Karpas-422 (cell line): Measurements from ENCODE around the gene AP2A1. TPM values are rescaled to one million over a fixed set of nuclear protein-coding genes. Genes with fewer than 3 reads are reported as not detected.
"Not testable (repeated sequence)": the region's sequence is repeated elsewhere in the genome, so short reads cannot be mapped to it uniquely, and the experiment has no call there.

ENCODE experiments used
- DNase-seq: peaks from one replicate; pipeline ENCODE4 v3.0.0-alpha.2; 2015
- H2AFZ ChIP-seq: fragments of 200-600 bp; sonication (generic); 2 replicates; pipeline ENCODE4 v1.6.1; 2014; ENCODE audit warnings: antibody characterized with exemption, low read length, mixed read lengths
- H3K27ac ChIP-seq: fragments of 200-600 bp; sonication (generic); 2 replicates; pipeline ENCODE4 v1.5.1; 2014; ENCODE audit warnings: mild to moderate bottlenecking, low read length, moderate library complexity
- H3K27me3 ChIP-seq: fragments of 200-600 bp; sonication (generic); 2 replicates; pipeline ENCODE4 v1.6.1; 2014; ENCODE audit warnings: low read length, mixed read lengths
- H3K36me3 ChIP-seq: fragments of 200-600 bp; sonication (generic); 2 replicates; pipeline ENCODE4 v1.6.1; 2014; ENCODE audit warnings: low read length, mixed read lengths; ENCODE audit not compliant: insufficient read depth
- H3K4me1 ChIP-seq: fragments of 200-600 bp; sonication (generic); 2 replicates; pipeline ENCODE4 v1.6.1; 2014; ENCODE audit warnings: mild to moderate bottlenecking, low read length, mixed read lengths
- H3K4me2 ChIP-seq: fragments of 200-600 bp; sonication (generic); 2 replicates; pipeline ENCODE4 v1.6.1; 2014; ENCODE audit warnings: low read length, low read depth, mild to moderate bottlenecking; ENCODE audit not compliant: poor library complexity, severe bottlenecking
- H3K4me3 ChIP-seq: fragments of 200-600 bp; sonication (generic); 2 replicates; pipeline ENCODE4 v1.5.1; 2014; ENCODE audit warnings: mild to moderate bottlenecking, antibody characterized with exemption, low read length, mixed read lengths
- H3K79me2 ChIP-seq: fragments of 200-600 bp; sonication (generic); 2 replicates; pipeline ENCODE4 v1.6.1; 2014; ENCODE audit warnings: mild to moderate bottlenecking, low read length, mixed read lengths
- H3K9ac ChIP-seq: fragments of 200-600 bp; sonication (generic); 2 replicates; pipeline ENCODE4 v1.6.0; 2014; ENCODE audit warnings: low read length
- H3K9me2 ChIP-seq: fragments of 200-600 bp; sonication (generic), shearing (Covaris generic); replicated peaks from 2 replicates; pipeline ENCODE4 v1.6.0; 2014; ENCODE audit warnings: mild to moderate bottlenecking, low read length, moderate library complexity; ENCODE audit not compliant: insufficient read depth
- H3K9me3 ChIP-seq: fragments of 300-700, 200-600 bp; sonication (generic); 2 replicates; pipeline ENCODE4 v1.6.1; 2014; ENCODE audit warnings: low read length, mixed read lengths
- H4K20me1 ChIP-seq: fragments of 200-600 bp; sonication (generic); 2 replicates; pipeline ENCODE4 v1.6.1; 2014; ENCODE audit warnings: mild to moderate bottlenecking, antibody characterized with exemption, low read length, low read depth; ENCODE audit not compliant: insufficient read depth
- total RNA-seq: library from RNA; depleted of rRNA; stranded (reverse); fragments of >200 nt; shearing (Covaris generic); gene quantifications from 2 replicates; pipeline ENCODE4 v1.2.3, GENCODE V29; 2014; ENCODE audit warnings: low replicate concordance

The AP2A1 gene
- total RNA-seq, 1 experiment from 2014 or later = 32.4 TPM

DNA sequence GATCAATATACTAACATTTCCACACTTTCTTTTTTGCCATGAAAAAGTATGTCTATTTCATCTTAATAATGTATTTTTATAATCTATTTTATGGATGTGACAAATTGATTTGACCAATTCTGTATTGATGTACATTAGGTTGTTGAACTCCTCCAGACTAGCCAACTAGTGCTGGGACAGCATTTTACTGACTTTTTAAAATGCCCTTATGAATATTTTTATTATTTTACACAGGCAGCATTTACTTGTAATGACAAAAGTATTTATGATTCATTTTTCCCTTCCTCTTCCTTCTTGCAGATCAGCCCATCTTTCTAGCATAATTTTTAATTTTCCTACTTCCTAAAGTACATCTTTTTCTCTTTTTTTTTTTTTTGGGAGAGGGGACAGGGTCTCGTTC, 47.2 kb downstream of the AP2A1 start:
- no peak overlapping the region for H3K9ac ChIP-seq
- no peaks in the 10 kb centered on the region for H3K9me2 ChIP-seq
- peak overlapping the region; percentile 65 for H3K4me2 ChIP-seq
- H3K36me3 ChIP-seq = no peaks in the 10 kb centered on the region
- peaks cover 34% of the 10 kb centered on the region for H3K4me1 ChIP-seq
- peak; percentile 52 for DNase-seq
- no peaks in the 10 kb centered on the region for H3K27me3 ChIP-seq
- H2AFZ ChIP-seq = peak overlapping the region; percentile 52
- H3K9me3 ChIP-seq = no peaks in the 10 kb centered on the region
- no peaks in the 10 kb centered on the region for H4K20me1 ChIP-seq
- peaks cover 9% of the 10 kb centered on the region for H3K79me2 ChIP-seq
- H3K27ac ChIP-seq = 0 out of 2 replicates have a peak overlapping the region, but pooled peaks have one; percentile 1
- H3K4me3 ChIP-seq = peak overlapping the region; percentile 65; the same call in 1 of the 2 replicates

DNA sequence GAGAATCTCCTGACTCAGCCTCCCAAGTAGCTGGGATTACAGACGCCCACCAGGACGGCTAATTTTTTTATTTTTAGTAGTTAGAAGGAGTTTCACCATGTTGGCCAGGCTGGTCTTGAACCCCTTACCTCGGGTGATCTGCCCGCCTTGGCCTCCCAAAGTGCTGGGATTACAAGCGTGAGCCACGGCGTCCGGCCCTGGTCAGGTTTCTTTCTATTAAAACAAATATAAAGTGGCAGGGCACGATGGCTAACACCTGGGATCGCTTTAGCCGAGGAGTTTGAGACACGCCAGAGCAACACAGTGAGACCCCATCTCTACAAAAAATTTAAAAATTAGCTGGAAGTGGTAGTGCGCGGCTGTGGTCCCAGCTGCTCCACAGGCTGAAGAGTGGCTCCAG, 49.8 kb downstream of the AP2A1 start:
- peak overlapping the region; percentile 77 for H3K4me2 ChIP-seq
- 0 out of 2 replicates have a peak overlapping the region, but pooled peaks have one; percentile 45 for H3K27ac ChIP-seq

DNA sequence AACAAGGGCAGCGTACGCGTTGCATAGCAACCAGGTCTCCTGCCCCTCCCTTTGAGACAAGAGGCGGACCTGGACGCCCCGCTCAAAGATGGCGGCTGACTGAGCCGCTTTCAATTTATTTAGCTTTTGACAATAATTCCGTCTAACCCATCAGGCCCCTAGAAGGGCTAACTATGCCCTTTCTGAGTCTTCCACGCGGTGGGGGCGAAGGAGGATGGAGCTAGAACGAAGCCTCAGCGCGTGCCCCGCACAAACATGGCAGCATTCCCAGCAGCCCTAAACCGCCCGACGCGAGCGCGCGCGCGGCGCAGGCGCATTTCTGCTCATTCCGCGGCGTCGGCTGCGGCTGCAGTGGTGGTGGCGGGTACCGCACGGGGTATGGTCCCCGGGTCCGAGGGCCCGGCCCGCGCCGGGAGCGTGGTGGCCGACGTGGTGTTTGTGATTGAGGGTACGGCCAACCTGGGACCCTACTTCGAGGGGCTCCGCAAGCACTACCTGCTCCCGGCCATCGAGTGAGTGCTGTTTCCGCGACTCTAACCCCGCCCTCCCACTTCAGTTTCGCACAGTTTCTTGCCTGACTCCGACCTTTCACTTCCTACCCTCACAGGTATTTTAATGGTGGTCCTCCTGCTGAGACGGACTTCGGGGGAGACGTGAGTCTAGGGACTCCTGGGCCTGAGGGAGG, 51.3 kb downstream of the AP2A1 start, which contains the start of gene MED25:
MED25 (plus strand) TSS at position 326 of the 685 bp plus-strand sequence; CDS start at position 379, 53 bp downstream.
- Histone ChIP-seq H4K20me1 (no peaks in the 10 kb centered on the region), H3K9ac (peak within 1 kb of the TSS; percentile 85), H3K4me1 (peaks cover 25% of the 10 kb centered on the region), H3K9me3 (no peaks in the 10 kb centered on the region), H3K9me2 (no peaks in the 10 kb centered on the region), H3K27ac (peak within 1 kb of the TSS; percentile 64), H3K36me3 (peaks cover 9% of the 10 kb centered on the region; the same call in 1 of the 2 replicates), H3K4me2 (peak within 1 kb of the TSS; percentile 77), H3K79me2 (peaks cover 35% of the 10 kb centered on the region), H3K27me3 (no peaks in the 10 kb centered on the region), H3K4me3 (peak within 1 kb of the TSS; percentile 72), H2AFZ (peak within 1 kb of the TSS; percentile 70)
- DNase-seq = peak; percentile 97

More for the DNA sequence above, 49.8 kb downstream of the AP2A1 start:
- Histone ChIP-seq H4K20me1 (no peaks in the 10 kb centered on the region), H3K4me3 (no peak overlapping the region), H3K36me3 (peaks cover 7% of the 10 kb centered on the region; the same call in 1 of the 2 replicates), H3K27me3 (no peaks in the 10 kb centered on the region), H3K9ac (no peak overlapping the region), H3K4me1 (peaks cover 31% of the 10 kb centered on the region), H3K9me2 (no peaks in the 10 kb centered on the region), H3K79me2 (peaks cover 32% of the 10 kb centered on the region), H3K9me3 (no peaks in the 10 kb centered on the region), H2AFZ (no peak overlapping the region)
- DNase-seq = no peak

DNA sequence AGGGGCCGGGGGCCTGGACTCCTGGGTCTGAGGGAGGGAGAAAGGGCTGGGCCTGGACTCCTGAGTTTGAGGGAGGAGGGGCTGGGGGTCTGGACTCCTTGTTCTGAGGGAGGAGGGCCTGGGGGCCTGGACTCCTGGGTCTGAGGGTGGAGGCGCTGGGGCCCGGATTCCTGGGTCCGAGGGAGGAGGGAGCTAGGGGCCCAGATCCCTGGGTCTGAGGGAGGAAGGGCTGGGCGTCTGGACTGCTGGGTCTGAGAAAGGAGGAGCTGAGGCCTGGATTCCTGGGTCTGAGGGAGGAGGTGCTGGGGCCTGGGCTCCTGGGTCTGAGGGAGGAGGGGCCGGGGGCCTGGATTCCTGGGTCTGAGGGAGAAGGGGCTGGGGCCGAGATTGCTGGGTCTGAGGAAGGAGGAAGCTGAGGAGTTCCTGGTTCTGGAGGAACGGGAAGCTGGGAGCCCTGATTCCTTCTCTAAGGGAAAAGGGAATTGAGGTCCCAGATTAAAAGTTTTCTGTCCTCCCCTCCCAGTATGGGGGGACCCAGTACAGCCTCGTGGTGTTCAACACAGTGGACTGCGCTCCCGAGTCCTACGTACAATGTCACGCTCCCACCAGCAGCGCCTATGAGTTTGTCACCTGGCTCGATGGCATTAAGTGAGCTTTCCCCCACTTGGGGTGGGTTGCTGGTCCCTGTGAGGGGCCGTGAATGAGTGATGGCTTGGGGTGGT, 52.0 kb downstream of the AP2A1 start:
- Histone ChIP-seq H3K4me3 (peak overlapping the region; percentile 72), H4K20me1 (no peaks in the 10 kb centered on the region), H3K9ac (peak overlapping the region; percentile 85), H3K4me1 (peaks cover 26% of the 10 kb centered on the region), H3K79me2 (peaks cover 42% of the 10 kb centered on the region), H3K36me3 (peaks cover 14% of the 10 kb centered on the region; the same call in 1 of the 2 replicates), H3K9me3 (no peaks in the 10 kb centered on the region), H3K27ac (peak overlapping the region; percentile 20), H2AFZ (peak overlapping the region; percentile 70; the same call in 1 of the 2 replicates), H3K27me3 (no peaks in the 10 kb centered on the region), H3K4me2 (peak overlapping the region; percentile 77), H3K9me2 (no peaks in the 10 kb centered on the region)
- peak; percentile 58 for DNase-seq

DNA sequence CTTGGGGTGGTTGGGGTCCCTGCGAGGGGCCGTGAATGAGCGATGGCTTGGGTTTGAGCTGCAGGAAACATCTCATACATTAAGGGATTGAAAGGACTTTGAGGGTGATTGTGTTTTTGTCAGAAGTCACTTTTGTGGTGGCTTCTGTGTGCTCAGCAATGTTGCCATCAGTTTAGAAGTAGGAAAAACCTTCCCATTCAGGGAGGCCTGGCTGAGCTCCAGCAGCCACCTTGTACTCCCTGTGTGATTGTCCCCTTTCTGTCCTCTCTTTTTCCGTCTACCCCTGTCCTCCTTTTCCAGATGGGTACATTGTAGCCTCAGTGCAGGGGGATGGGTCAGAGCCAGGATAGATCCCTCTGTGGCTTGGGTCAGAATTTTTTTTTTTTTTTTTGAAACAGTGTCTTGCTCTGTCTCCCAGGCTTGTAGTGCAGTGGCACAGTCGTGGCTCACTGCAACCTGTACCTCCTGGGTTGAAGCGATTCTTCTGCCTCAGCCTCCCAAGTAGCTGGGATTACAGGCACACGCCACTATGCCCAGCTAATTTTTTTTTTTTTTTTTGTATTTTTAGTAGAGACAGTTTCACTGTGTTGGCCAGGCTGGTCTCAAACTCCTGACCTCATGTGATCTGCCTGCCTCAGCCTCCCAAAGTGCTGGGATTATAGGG, 52.8 kb downstream of the AP2A1 start:
- not testable (repeated sequence) for H3K27ac ChIP-seq, H3K9me3 ChIP-seq, H4K20me1 ChIP-seq, H2AFZ ChIP-seq, DNase-seq, H3K27me3 ChIP-seq, H3K9me2 ChIP-seq
- peaks cover 46% of the 10 kb centered on the region for H3K79me2 ChIP-seq
- peak overlapping the region; percentile 72; the same call in 1 of the 2 replicates for H3K4me3 ChIP-seq
- H3K9ac ChIP-seq = peak overlapping the region; percentile 85
- peaks cover 19% of the 10 kb centered on the region for H3K4me1 ChIP-seq
- H3K36me3 ChIP-seq = peaks cover 15% of the 10 kb centered on the region; the same call in 1 of the 2 replicates
- peak overlapping the region; percentile 77 for H3K4me2 ChIP-seq

DNA sequence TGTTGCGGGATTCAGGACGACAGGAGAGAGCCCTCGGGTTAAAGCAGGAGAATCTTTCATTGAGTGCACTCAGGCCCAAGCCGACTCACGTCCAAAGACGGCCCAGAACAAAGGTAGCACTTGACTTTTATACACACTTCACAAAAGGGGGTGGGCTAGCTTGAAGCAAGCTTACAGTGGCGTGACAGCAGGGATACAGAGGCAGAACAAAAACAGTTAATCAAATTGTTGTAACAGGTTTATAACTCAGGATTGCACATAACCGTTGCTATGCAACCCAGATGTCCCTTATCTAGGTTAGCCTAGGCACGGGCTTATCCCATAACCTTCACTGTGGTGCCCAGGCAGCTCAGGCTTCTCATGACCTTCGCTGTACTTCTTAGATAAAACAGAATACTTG, 53.3 kb downstream of the AP2A1 start:
- Histone ChIP-seq H3K36me3 (peaks cover 20% of the 10 kb centered on the region; the same call in 1 of the 2 replicates), H3K4me1 (peaks cover 19% of the 10 kb centered on the region), H3K9me2 (no peaks in the 10 kb centered on the region), H3K27ac (no peak overlapping the region), H3K4me2 (no peak overlapping the region), H2AFZ (no peak overlapping the region), H3K4me3 (no peak overlapping the region), H3K79me2 (peaks cover 50% of the 10 kb centered on the region), H3K27me3 (no peaks in the 10 kb centered on the region), H3K9me3 (no peaks in the 10 kb centered on the region), H4K20me1 (no peaks in the 10 kb centered on the region), H3K9ac (no peak overlapping the region)
- DNase-seq = no peak

DNA sequence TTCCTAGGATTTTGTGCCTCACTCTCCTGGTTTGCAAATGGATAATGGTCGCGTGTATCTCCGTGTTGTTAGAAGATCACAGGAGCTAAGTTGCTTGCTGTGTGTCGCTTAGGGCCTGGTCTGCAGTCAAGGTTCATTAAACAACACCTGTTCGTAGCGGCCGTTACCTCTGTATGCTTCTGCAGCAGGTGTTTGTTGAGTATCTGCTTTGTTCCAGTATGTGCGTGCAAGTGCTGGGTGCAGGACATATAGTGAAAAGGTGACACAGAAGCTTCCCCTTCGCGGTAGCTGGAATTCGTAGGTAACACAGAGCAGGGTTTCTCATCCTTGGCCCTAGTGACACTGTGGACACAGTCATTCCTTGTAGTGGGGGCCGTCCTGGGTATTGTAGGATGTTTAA, 56.7 kb downstream of the AP2A1 start:
- H3K27ac ChIP-seq = no peak overlapping the region
- H3K9me3 ChIP-seq = no peaks in the 10 kb centered on the region
- H4K20me1 ChIP-seq = no peaks in the 10 kb centered on the region
- H3K4me3 ChIP-seq = no peak overlapping the region
- no peaks in the 10 kb centered on the region for H3K9me2 ChIP-seq
- H3K4me1 ChIP-seq = peaks cover 15% of the 10 kb centered on the region
- H3K36me3 ChIP-seq = peaks cover 23% of the 10 kb centered on the region; the same call in 1 of the 2 replicates
- DNase-seq = no peak
- H3K9ac ChIP-seq = no peak overlapping the region
- no peaks in the 10 kb centered on the region for H3K27me3 ChIP-seq
- no peak overlapping the region for H2AFZ ChIP-seq
- no peak overlapping the region for H3K4me2 ChIP-seq
- H3K79me2 ChIP-seq = peaks cover 48% of the 10 kb centered on the region
